Calu3 (cell line): ENCODE measurements around the gene ULK4. TPM values are rescaled to one million over a fixed set of nuclear protein-coding genes. Genes with fewer than 3 reads are reported as not detected.

Source experiments
- BruUV-seq: library from RNA; stranded (reverse); fragments of 400-500 nt; replicated peaks from 2 replicates; lab custom pipeline; 2021; lab: Mats Ljungman, UMichigan
- CTCF ChIA-PET: fragments of 300-600 bp; sonication (Branson Sonifier 250); formaldehyde crosslinking; loops from one replicate; lab custom pipeline; 2022; ENCODE audit warnings: antibody characterized with exemption; lab: Charles Lee
- DNase-seq: peaks from one replicate; pipeline ENCODE4 v3.0.0; 2022
- H3K27ac Mint-ChIP-seq: one replicate; pipeline ENCODE4 v1.8.0; 2022; ENCODE audit warnings: mixed read lengths; ENCODE audit not compliant: unreplicated experiment
- H3K27me3 Mint-ChIP-seq: one replicate; pipeline ENCODE4 v1.8.0; 2022; ENCODE audit warnings: mixed read lengths; ENCODE audit not compliant: unreplicated experiment
- H3K36me3 Mint-ChIP-seq: one replicate; pipeline ENCODE4 v1.8.0; 2022; ENCODE audit warnings: mild to moderate bottlenecking, moderate library complexity, mixed read lengths; ENCODE audit not compliant: insufficient read depth, unreplicated experiment
- H3K4me1 Mint-ChIP-seq: one replicate; pipeline ENCODE4 v1.8.0; 2022; ENCODE audit warnings: mild to moderate bottlenecking, low read depth, mixed read lengths; ENCODE audit not compliant: unreplicated experiment
- H3K4me3 Mint-ChIP-seq: one replicate; pipeline ENCODE4 v1.8.0; 2022; ENCODE audit warnings: mild to moderate bottlenecking, low read depth, moderate library complexity, mixed read lengths; ENCODE audit not compliant: unreplicated experiment
- H3K9me3 Mint-ChIP-seq: one replicate; pipeline ENCODE4 v1.8.0; 2022; ENCODE audit warnings: low read depth, mixed read lengths; ENCODE audit not compliant: unreplicated experiment
- intact Hi-C: fragments of 100-400 bp; cut with micrococcal nuclease; formaldehyde crosslinking; loops from one replicate; pipeline ENCODE4 v1.10.0; 2022; ENCODE audit not compliant: unreplicated experiment
- total RNA-seq: library from RNA; stranded (reverse); gene quantifications from 2 replicates; pipeline ENCODE4 v1.2.3, GENCODE V29; 2022
- TF ChIP-seq, protein P1 (sequence below): fragments of 200-600 bp; IDR thresholded peaks from one replicate; pipeline ENCODE4 v1.8.0; 2022; ENCODE audit warnings: antibody characterized with exemption; ENCODE audit not compliant: unreplicated experiment

The ULK4 gene
- total RNA-seq, 1 experiment from 2014 or later = 8.7 TPM

DNA sequence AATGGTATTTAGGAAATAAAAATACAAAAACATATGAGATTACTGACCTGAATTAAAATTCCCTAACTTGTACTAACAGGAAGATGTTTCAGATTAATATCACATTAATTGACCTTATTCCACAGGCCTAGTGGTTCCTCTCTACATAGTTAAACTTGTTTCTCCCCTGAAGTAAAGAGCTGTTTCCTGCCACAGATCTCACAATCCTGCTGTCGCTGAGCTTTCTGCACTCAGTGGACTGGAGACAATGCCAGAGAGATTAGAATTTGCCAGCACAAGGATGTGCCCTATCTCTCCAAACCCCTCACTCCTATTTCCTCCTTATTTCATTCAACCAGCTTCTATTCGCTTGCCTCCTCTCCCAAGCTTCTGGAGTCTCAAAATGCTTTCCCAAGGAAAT lies 632.0 kb downstream of the ULK4 start:
- intact Hi-C loops = no loop called here
- CTCF ChIA-PET = no interaction called here
- TF ChIP-seq, protein P1, sequence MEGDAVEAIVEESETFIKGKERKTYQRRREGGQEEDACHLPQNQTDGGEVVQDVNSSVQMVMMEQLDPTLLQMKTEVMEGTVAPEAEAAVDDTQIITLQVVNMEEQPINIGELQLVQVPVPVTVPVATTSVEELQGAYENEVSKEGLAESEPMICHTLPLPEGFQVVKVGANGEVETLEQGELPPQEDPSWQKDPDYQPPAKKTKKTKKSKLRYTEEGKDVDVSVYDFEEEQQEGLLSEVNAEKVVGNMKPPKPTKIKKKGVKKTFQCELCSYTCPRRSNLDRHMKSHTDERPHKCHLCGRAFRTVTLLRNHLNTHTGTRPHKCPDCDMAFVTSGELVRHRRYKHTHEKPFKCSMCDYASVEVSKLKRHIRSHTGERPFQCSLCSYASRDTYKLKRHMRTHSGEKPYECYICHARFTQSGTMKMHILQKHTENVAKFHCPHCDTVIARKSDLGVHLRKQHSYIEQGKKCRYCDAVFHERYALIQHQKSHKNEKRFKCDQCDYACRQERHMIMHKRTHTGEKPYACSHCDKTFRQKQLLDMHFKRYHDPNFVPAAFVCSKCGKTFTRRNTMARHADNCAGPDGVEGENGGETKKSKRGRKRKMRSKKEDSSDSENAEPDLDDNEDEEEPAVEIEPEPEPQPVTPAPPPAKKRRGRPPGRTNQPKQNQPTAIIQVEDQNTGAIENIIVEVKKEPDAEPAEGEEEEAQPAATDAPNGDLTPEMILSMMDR = no peak
- H3K4me3 Mint-ChIP-seq = no peak overlapping the region
- no peaks in the 10 kb centered on the region for H3K9me3 Mint-ChIP-seq
- no peaks in the 10 kb centered on the region for H3K36me3 Mint-ChIP-seq
- H3K27ac Mint-ChIP-seq = no peak overlapping the region
- no peaks in the 10 kb centered on the region for H3K27me3 Mint-ChIP-seq
- no TSS peak for BruUV-seq
- DNase-seq = no peak
- H3K4me1 Mint-ChIP-seq = peaks cover 15% of the 10 kb centered on the region

DNA sequence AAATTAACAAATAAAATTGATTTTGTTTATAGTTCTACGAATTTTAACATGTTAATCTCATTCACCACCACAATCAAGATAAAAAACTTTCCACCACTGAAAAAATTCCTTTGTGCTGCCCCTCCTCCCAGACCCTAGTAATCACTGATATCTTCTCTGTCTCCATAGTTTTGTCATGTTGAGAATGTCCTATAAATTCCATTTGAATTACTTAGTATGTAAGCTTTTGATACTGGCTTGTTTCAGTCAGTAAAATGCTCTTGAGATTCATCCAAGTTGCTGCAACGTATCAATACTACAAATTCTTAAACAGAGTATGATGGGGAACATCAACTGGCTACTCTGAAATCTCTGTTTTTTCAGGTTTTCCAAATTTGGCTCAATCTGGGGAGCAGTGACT lies 633.0 kb downstream of the ULK4 start:
- no peak for DNase-seq
- H3K4me1 Mint-ChIP-seq = peaks cover 15% of the 10 kb centered on the region
- CTCF ChIA-PET = no interaction called here

DNA sequence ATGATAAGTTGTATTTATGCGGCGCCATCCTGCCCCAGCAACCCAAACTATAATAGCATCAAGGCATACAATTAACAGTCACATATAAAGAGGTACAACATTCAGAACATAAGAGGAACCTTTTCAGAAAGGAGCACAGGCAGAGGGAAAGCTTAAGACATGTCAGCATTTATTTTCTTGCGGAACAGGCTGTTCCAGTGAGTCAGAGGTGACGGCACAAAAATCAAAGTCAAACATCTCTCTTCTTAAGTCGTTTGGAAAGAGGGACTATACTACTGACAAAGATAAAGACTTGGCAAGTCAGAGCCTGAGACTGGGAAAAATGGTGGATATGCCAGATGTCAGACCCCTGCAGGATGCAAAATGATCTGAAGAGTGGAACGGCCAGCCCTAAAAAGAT lies 634.2 kb downstream of the ULK4 start:
- intact Hi-C loops = no loop called here
- no peak overlapping the region for H3K4me3 Mint-ChIP-seq
- no TSS peak for BruUV-seq
- H3K9me3 Mint-ChIP-seq = no peaks in the 10 kb centered on the region
- peaks cover 15% of the 10 kb centered on the region for H3K4me1 Mint-ChIP-seq
- TF ChIP-seq, protein P1 = no peak
- DNase-seq = peak; percentile 34
- H3K36me3 Mint-ChIP-seq = no peaks in the 10 kb centered on the region
- CTCF ChIA-PET = no interaction called here
- no peak overlapping the region for H3K27ac Mint-ChIP-seq
- H3K27me3 Mint-ChIP-seq = no peaks in the 10 kb centered on the region

More for the DNA sequence above, 633.0 kb downstream of the ULK4 start:
- TF ChIP-seq, protein P1 = no peak
- intact Hi-C loops = no loop called here
- no peaks in the 10 kb centered on the region for H3K9me3 Mint-ChIP-seq
- no peak overlapping the region for H3K27ac Mint-ChIP-seq
- no TSS peak for BruUV-seq
- H3K36me3 Mint-ChIP-seq = no peaks in the 10 kb centered on the region
- no peak overlapping the region for H3K4me3 Mint-ChIP-seq
- no peaks in the 10 kb centered on the region for H3K27me3 Mint-ChIP-seq

DNA sequence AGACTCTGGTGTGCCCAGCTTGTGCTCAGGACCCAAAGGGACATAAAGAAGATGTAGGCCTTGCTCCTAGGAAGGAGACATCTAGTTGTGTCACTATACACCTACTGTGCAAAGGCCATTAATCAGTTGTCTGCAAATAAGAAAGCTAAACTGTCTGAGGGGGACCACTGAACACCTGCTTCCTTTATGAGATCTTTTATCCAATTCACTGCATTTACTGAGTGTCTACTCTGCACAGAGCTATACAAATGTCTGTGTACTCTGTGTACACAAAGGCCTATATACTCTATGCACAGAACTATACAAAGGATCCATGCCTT lies 637.8 kb downstream of the ULK4 start:
- Mint-ChIP-seq H3K4me1 (peaks cover 15% of the 10 kb centered on the region), H3K9me3 (no peaks in the 10 kb centered on the region), H3K27me3 (peaks cover 12% of the 10 kb centered on the region), H3K36me3 (no peaks in the 10 kb centered on the region), H3K27ac (no peak overlapping the region), H3K4me3 (no peak overlapping the region)
- DNase-seq = no peak
- CTCF ChIA-PET = no interaction called here
- TF ChIP-seq, protein P1 = no peak
- no TSS peak for BruUV-seq
- intact Hi-C loops = no loop called here
